ENCODE data around the gene PRKAR1B. TPM values are rescaled to one million over a fixed set of nuclear protein-coding genes. Genes with fewer than 3 reads are reported as not detected.

Gene PRKAR1B
- total RNA-seq, 4 donors from 2014 or later: 1.2 to 12.5 (median 3.6) TPM

GRCh38 chr7:713488-714230, 13.4 kb downstream of the PRKAR1B start:
- H3K36me3 ChIP-seq: no peaks in the 10 kb centered on the region
- no peak overlapping the region for H3K27ac ChIP-seq
- H3K27me3 ChIP-seq: peaks cover 8 to 11% (median 10%) of the 10 kb centered on the region in 3 donors
- ATAC-seq: no peak
- H3K4me1 ChIP-seq: no peaks in the 10 kb centered on the region
- no peaks in the 10 kb centered on the region for H3K9me3 ChIP-seq
- intact Hi-C loops (cut with DNase I; ENCODE audit: low total_unique reads): no loop called here
- no peak for DNase-seq
- in situ Hi-C loops (cut with MboI; ENCODE audit: low sequenced_read_pairs in 4 of 4): no loop called here
- H3K4me3 ChIP-seq: no peak overlapping the region
- TF ChIP-seq CTCF (IDR thresholded peaks at IDR 0.05 in 4 of 5, conservative IDR thresholded peaks at IDR 0.05 in 1 of 5) (no peak), POLR2A (IDR thresholded peaks at IDR 0.05) (no peak)

- Histone ChIP-seq H3K9me3 (no peaks in the 10 kb centered on the region), H3K4me3 (no peak overlapping the region), H3K4me1 (no peaks in the 10 kb centered on the region), H3K36me3 (no peaks in the 10 kb centered on the region), H3K27ac (no peak overlapping the region), H3K27me3 (peaks cover 8 to 11% (median 10%) of the 10 kb centered on the region in 3 donors)
- ATAC-seq (no peak), DNase-seq (no peak)
- intact Hi-C loops (cut with DNase I; ENCODE audit: low total_unique reads) (no loop called here), in situ Hi-C loops (cut with MboI; ENCODE audit: low sequenced_read_pairs in 4 of 4) (no loop called here)
- TF ChIP-seq CTCF (IDR thresholded peaks at IDR 0.05 in 4 of 5, conservative IDR thresholded peaks at IDR 0.05 in 1 of 5) (no peak), POLR2A (IDR thresholded peaks at IDR 0.05) (no peak)
Observed at GRCh38 chr7:713139-713457, 14.0 kb downstream of the PRKAR1B start.

GRCh38 chr7:712381-713138, 14.5 kb downstream of the PRKAR1B start:
- DNase-seq (no peak), ATAC-seq (no peak)
- Histone ChIP-seq H3K27me3 (peaks cover 8 to 11% (median 10%) of the 10 kb centered on the region in 3 donors), H3K36me3 (no peaks in the 10 kb centered on the region), H3K4me3 (peak overlapping the region in 3 of 4 donors; percentile 46 to 53 (median 49)), H3K27ac (no peak overlapping the region), H3K9me3 (no peaks in the 10 kb centered on the region), H3K4me1 (no peaks in the 10 kb centered on the region)
- TF ChIP-seq POLR2A (IDR thresholded peaks at IDR 0.05) (no peak), CTCF (IDR thresholded peaks at IDR 0.05 in 4 of 5, conservative IDR thresholded peaks at IDR 0.05 in 1 of 5) (no peak)
- in situ Hi-C loops (cut with MboI; ENCODE audit: low sequenced_read_pairs in 4 of 4): no loop called here
- intact Hi-C loops (cut with DNase I; ENCODE audit: low total_unique reads): no loop called here

- Histone ChIP-seq H3K4me3 (peak overlapping the region; percentile 34 to 53 (median 48)), H3K4me1 (no peaks in the 10 kb centered on the region), H3K27ac (peak overlapping the region in 3 of 4 donors; percentile 40 to 43 (median 41)), H3K36me3 (no peaks in the 10 kb centered on the region), H3K27me3 (peaks cover 8 to 11% (median 10%) of the 10 kb centered on the region in 3 donors), H3K9me3 (no peaks in the 10 kb centered on the region)
- DNase-seq (no peak), ATAC-seq (no peak)
- TF ChIP-seq CTCF (IDR thresholded peaks at IDR 0.05 in 4 of 5, conservative IDR thresholded peaks at IDR 0.05 in 1 of 5): no peak
- in situ Hi-C loops (cut with MboI; ENCODE audit: low sequenced_read_pairs in 4 of 4) (no loop called here), intact Hi-C loops (cut with DNase I; ENCODE audit: low total_unique reads) (no loop called here)
Observed at GRCh38 chr7:711922-712380, 15.1 kb downstream of the PRKAR1B start.

Data from gastrocnemius medialis (tissue), 4 donors.